22Rv1 (cell line): ENCODE measurements around the gene CEP89.

Source experiments
- ZFX ChIP-seq: fragments of 450-650 bp; IDR thresholded peaks from 2 replicates; pipeline ENCODE4 v1.6.1; 2017; ENCODE audit warnings: antibody characterized with exemption, borderline replicate concordance
- TF ChIP-seq, protein P1 (sequence below): fragments of 450-650 bp; IDR thresholded peaks from 2 replicates; pipeline ENCODE4 v1.5.1; 2017; ENCODE audit warnings: mild to moderate bottlenecking

DNA sequence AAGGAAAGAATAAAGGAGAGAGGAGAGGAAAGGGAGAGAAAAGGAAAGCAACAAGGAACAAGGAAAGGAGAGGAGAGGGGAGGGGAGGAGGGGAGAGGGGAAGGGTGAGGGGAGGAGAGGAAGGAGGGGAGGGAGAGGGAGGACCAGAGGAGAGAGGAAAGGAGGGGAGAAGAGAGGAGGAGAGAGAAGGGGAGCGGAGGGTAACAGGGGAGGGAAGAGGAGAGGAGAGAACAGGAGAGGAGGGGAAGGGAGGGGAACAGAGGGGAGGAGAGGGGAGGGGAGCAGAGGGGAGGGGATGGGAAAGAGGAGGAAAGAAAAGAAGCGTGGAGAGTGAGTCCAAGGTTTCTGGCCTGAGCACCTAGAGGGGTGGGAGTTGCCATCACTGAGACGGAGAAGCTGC, 27.0 kb upstream of the CEP89 start:
- TF ChIP-seq, protein P1, sequence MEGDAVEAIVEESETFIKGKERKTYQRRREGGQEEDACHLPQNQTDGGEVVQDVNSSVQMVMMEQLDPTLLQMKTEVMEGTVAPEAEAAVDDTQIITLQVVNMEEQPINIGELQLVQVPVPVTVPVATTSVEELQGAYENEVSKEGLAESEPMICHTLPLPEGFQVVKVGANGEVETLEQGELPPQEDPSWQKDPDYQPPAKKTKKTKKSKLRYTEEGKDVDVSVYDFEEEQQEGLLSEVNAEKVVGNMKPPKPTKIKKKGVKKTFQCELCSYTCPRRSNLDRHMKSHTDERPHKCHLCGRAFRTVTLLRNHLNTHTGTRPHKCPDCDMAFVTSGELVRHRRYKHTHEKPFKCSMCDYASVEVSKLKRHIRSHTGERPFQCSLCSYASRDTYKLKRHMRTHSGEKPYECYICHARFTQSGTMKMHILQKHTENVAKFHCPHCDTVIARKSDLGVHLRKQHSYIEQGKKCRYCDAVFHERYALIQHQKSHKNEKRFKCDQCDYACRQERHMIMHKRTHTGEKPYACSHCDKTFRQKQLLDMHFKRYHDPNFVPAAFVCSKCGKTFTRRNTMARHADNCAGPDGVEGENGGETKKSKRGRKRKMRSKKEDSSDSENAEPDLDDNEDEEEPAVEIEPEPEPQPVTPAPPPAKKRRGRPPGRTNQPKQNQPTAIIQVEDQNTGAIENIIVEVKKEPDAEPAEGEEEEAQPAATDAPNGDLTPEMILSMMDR = no peak
- no peak for TF ChIP-seq ZFX
